CD4-positive, alpha-beta T cell treated with Interleukin-4 for 1 hour (primary cell): ENCODE results near the gene C1QTNF4.

Source experiments
- DNase-seq, 2 donors: peaks; one replicate each; pipeline ENCODE4 v3.0.0-alpha.2; 2020 to 2022

C1QTNF4 gene

DNA sequence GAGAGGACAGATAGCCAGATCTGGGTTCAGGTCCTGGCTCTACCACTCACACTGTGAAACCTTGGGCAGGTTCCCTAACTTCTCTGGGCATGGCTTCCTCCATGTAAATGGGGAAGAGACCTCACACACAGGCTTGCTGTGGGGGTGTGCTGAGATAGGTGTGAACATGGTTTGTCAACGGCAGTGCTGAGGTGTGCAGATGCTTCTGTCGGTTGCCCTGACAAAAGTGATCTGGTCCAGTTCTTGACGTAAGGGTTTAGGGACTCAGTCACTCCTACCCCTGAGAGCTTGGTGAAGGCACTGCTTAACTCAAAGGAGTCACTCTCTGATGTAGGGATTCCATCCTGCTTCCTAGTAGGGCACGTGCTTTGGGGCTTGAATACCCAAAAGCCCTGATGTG, 2.0 kb downstream of the C1QTNF4 start:
- DNase-seq, result no peak

DNA sequence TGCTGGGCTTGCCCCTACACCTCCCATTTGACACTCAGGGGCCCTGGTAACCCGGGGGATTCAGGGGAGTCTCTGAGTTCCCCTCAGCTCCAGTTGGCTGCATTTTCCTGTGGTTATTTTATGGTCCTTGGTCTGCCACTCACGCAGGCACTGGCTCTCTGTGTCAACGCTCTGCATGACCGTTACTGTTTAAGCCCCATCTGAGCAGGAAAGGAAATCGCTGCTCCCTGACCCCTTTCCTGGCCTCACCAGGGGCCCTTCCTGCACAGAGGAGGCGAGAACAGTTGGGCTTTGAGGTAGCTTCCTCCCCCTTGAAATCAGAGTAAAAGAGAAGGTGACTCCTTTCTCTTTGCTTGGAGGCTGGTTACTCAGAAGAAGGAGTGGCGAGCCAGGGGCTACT, 2.4 kb downstream of the C1QTNF4 start:
- no peak for DNase-seq

DNA sequence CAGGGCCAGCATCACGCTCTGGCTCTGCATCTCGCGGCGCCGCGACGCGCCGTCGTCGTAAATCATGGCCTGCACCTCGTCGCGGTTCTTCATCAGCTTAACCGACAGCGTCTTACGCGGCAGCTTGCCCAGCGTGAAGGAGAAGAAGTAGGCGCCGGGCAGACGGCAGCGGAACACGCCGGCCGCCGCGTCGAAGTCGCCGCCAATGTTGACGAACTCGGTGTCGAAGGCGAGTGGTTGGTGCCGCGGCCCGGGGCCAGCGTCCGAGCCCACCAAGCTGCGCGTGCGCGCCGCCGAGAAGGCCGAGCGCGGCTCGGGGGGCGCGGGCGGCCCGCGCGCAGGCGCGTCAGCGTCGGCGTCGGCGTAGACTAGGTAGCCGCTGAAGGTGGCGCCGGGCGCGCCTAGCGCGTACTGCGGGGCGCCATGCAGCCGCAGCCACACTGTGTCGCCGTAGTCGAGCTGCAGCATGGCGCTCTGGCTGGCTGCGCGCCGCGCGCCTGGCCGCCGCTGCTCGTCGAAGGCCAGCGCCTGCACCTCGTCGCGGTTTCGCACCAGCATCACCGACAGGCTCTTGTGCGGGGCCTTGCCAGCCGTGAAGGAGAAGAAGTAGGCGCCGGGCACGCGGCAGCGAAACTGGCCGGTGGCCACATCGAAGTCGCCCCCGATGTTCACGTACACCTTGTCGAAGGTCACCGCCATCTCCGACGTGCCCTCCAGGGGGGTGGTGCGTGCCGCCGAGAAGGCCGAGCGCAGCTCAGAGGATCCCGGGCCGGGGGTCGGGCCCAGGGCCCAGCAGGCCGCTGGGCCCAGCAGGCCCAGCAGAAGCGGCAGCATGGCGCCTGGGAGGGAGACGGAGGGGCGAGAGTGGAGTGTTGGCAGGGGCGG, 4.0 kb downstream of the C1QTNF4 start:
- DNase-seq, result no peak

GRCh38 chr11:47589584-47589976, 4.6 kb downstream of the C1QTNF4 start:
- no peak for DNase-seq

GRCh38 chr11:47589118-47589517, 5.1 kb downstream of the C1QTNF4 start:
- DNase-seq, result no peak

- DNase-seq, result peak in 1 of 2 donors; percentile 50
Observed at GRCh38 chr11:47587723-47588326, 6.4 kb downstream of the C1QTNF4 start.

DNA sequence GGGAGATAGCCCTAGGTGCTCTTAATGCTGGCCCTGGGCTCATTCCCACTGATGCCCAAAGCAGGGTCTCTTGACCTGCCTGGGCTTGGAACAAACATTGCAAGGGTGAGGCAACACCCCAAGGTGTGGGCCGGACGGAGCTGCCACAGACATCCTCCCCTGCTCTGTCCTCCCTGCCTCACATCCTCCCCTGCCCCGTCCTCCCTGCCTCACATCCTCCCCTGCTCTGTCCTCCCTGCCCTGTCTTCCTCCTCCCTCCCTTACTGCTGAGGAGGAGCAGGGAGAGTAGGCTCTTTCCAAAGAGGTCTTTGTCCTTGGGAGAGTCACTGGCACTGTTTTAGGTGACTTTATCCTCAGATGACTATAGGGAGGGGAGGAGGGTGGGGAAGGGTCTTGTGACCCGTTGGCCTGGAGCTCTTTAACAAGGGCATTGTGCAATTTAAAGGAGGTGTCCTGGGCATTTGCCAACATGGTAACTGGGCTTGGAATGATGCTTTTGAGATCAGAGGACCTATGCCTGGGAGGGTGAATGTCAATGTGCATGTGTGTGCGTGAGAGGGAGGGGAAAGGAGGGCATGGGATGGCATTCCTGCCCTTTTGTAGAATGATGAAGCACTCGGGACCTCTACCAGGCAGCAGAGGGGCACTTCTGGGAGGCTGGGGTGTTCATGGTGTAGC, 7.0 kb downstream of the C1QTNF4 start:
- no peak for DNase-seq

- DNase-seq, result no peak
Observed at GRCh38 chr11:47586098-47586855, 7.9 kb downstream of the C1QTNF4 start, which contains the start of gene FAM180B. TSS of gene FAM180B (plus strand) at chr11:47586678. CDS start at chr11:47586769, 91 bp downstream.

- no peak for DNase-seq
Observed at GRCh38 chr11:47583844-47584243, 10.4 kb downstream of the C1QTNF4 start.

DNA sequence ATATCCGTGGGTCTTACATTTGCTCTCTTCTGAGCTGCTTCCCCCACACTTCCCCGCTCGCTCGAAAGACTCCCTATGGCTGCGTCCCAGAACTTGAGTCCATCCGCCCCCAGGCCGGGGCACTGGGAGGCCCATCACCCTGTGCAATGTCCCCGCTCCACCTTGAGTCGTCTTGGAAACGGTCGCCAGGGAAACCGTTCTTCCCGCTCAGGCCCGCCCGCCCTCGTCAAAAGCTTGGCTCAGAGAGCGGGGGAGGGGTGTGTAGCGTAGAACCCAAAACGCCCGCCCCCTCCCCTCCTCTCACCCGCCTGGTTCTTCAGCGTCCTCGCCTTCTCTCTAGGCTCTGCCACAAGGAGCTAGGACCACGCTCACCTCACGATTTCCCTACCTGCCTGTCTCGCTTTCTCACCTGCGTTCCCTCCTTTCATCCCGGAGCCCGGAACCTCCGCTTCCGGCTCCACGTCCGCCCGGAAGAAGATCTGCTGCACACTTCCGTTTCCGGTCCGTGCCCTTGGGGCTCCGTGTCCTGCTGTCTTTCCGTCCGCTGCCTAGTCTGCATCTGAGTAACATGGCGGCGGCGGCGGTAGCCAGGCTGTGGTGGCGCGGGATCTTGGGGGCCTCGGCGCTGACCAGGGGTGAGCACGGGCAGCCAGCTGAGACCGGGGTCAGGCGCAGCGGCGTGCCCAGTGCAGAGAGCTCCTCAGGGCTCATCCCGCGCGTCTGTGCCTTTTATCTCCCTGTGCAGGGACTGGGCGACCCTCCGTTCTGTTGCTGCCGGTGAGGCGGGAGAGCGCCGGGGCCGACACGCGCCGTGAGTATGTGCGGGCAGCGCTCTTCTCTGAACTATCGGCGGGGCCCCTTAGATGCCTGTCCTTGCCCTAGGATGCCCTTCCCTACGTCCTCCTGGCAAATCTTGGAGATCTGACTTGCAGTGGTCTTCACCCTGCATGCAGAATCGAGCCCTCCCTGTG, 15.4 kb downstream of the C1QTNF4 start, which contains the start of the genes KBTBD4 and NDUFS3:
Gene KBTBD4 (minus strand): TSS at position 447 of the 971 bp plus-strand sequence. CDS start 19 bp downstream, at position 428.
Gene NDUFS3 (plus strand): TSS at position 551 of the 971 bp plus-strand sequence. CDS start 18 bp downstream, at position 569.
- DNase-seq, result peak; percentile 86 to 92

GRCh38 chr11:47577460-47578041, 16.7 kb downstream of the C1QTNF4 start:
- no peak for DNase-seq

- DNase-seq, result no peak
Observed at GRCh38 chr11:47573321-47573720, 20.9 kb downstream of the C1QTNF4 start.

DNA sequence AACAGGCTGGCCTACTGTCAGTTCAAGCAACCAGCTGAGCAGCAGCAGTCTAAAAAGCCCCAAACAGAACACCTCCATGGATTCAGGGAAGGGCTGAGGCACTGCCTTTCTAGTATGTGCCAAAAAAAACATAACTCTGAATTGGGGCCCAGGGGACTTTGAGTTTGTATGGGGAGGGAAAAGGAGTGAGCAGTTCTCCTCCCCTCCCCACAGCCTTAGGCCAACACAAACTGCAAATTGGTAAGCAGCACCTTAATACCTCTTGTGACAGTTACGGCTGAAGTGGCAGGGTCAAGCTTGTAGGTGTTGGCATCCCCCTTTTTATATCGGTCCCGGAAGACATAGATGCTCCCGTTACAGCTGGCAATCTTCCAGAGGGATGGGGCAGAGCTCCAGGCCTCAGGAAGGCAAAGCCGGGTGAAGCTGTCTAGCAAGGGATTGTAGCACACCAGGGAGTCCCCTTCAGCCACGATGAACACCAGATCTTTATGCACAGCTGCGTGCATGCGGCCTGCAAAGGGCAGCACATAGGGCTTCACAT, 21.4 kb downstream of the C1QTNF4 start:
- no peak for DNase-seq

DNA sequence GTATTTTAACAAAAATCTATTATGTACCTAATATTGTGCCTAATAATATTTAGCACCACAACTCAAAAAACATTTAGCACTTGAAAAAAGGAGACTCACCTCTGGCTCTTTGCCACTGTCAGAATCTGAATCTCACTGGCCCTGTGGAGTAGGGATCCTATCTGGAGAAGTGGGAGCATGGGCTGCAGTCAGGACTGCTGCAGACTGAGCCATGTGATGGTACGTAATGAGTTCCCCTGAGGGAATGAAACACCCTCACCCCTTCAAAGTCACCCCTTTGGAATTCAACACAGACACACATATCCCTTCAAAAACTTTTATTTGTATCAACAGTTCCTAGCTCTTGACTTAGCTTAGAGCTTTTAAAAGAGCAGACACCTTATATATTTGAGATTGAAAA, 22.3 kb downstream of the C1QTNF4 start:
- no peak for DNase-seq

DNA sequence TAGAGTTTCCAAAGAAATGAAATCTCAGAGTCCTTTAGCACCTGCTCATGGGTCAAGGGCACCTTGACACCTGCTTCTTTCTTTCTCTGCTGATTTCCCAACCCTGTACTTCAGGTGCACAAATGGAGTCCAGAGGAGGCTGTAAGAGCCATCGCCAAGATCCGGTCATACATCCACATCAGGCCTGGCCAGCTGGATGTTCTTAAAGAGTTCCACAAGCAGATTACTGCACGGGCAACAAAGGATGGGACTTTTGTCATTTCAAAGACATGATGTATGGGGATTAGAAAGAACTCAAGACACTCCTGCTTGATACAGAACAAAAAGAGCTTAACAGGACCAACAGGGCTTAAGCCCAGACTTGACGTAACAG, 22.9 kb downstream of the C1QTNF4 start:
- no peak for DNase-seq

- no peak for DNase-seq
Observed at GRCh38 chr11:47570651-47571356, 23.4 kb downstream of the C1QTNF4 start.

DNA sequence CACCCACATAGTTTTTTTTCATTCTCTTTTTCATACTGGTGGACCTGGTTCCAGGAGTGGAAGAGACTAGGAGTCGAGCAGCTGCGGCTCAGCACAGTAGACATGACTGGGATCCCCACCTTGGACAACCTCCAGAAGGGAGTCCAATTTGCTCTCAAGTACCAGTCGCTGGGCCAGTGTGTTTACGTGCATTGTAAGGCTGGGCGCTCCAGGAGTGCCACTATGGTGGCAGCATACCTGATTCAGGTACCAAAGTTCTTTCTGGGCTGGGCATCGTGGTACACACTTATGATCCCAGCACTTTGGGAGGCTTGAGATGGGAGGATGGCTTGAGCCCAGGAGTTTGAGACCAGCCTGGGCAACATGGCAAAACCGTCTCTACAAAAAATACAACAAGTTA, 24.6 kb downstream of the C1QTNF4 start:
- no peak for DNase-seq

- DNase-seq, result no peak
Observed at GRCh38 chr11:47566149-47566698, 28.0 kb downstream of the C1QTNF4 start.

GRCh38 chr11:47565340-47566148, 28.7 kb downstream of the C1QTNF4 start, which contains the start of gene PTPMT1:
TSS of gene PTPMT1 (plus strand) at chr11:47565599. CDS start at chr11:47565623, 24 bp downstream.
- DNase-seq, result peak; percentile 49 to 63
